H1 (cell line): Measurements from ENCODE around the gene COL25A1. TPM values are rescaled to one million over a fixed set of nuclear protein-coding genes. Genes with fewer than 3 reads are reported as not detected.
A peak's percentile ranks its signal among the peaks of the same experiment; 100 is the strongest.

ENCODE experiments used
- CTCF ChIA-PET: fragments of 300-600 bp; sonication (Branson Sonifier 250); formaldehyde crosslinking; loops from one replicate; lab custom pipeline; 2021; ENCODE audit not compliant: partially characterized antibody; lab: Charles Lee
- POLR2A ChIA-PET: fragments of 300-600 bp; sonication (Branson Sonifier 250); formaldehyde crosslinking; loops from one replicate; lab custom pipeline; 2021; ENCODE audit warnings: inconsistent platforms; ENCODE audit not compliant: partially characterized antibody; lab: Charles Lee
- DNase-seq, 2 experiments: peaks; one replicate each; pipeline versions ENCODE4 v3.0.0 to v3.0.0-alpha.2; 2010 to 2022; ENCODE audit warnings: low spot score in 2 of 2, low read depth in 1 of 2, mixed read lengths in 1 of 2
- FAIRE-seq: peaks from 2 replicates; lab custom pipeline; 2011; peaks lifted over from hg19 to GRCh38; lab: Jason Lieb, UNC
- H2AFZ ChIP-seq: 2 replicates; pipeline ENCODE4 v1.8.1; 2012; ENCODE audit warnings: low read length, inconsistent platforms
- H2AK5ac ChIP-seq: 2 replicates; pipeline ENCODE4 v1.6.1; 2013; ENCODE audit warnings: low read depth, low read length
- H2BK120ac ChIP-seq: replicated peaks from 2 replicates; pipeline ENCODE3; 2013; ENCODE audit warnings: low read depth, low read length, inconsistent platforms
- H2BK12ac ChIP-seq: 2 replicates; pipeline ENCODE4 v1.6.1; 2013; ENCODE audit warnings: low read depth, low read length
- H2BK15ac ChIP-seq: 2 replicates; pipeline ENCODE4 v1.6.1; 2013; ENCODE audit warnings: low read length
- H2BK20ac ChIP-seq: 2 replicates; pipeline ENCODE4 v1.6.1; 2013; ENCODE audit warnings: low read length
- H2BK5ac ChIP-seq: 2 replicates; pipeline ENCODE4 v1.6.1; 2013; ENCODE audit warnings: low read depth, low read length
- H3K14ac ChIP-seq: 2 replicates; pipeline ENCODE4 v1.6.1; 2013; ENCODE audit warnings: inconsistent platforms; ENCODE audit not compliant: insufficient read length
- H3K18ac ChIP-seq: 2 replicates; pipeline ENCODE4 v1.6.1; 2013; ENCODE audit warnings: low read length; ENCODE audit errors: extremely low read depth
- H3K23ac ChIP-seq: 2 replicates; pipeline ENCODE4 v1.6.1; 2013; ENCODE audit warnings: inconsistent platforms; ENCODE audit not compliant: insufficient read length
- H3K23me2 ChIP-seq: 2 replicates; pipeline ENCODE4 v1.6.1; 2013; ENCODE audit warnings: low read depth, low read length
- H3K27ac ChIP-seq: 2 replicates; pipeline ENCODE4 v1.6.1; 2011; ENCODE audit warnings: low read depth, low read length, inconsistent platforms
- H3K27me3 ChIP-seq, 4 experiments: replicated peaks in 1 of 4; 1 replicate in 1 of 4; 2 replicates in 3 of 4; pipeline versions ENCODE4 v1.6.1 to v1.8.1; 2011 to 2013; ENCODE audit warnings: low read length in 3 of 4, mild to moderate bottlenecking in 3 of 4, inconsistent platforms in 2 of 4, mixed read lengths in 2 of 4, moderate library complexity in 1 of 4; ENCODE audit not compliant: control insufficient read depth in 3 of 4, insufficient read depth in 3 of 4; ENCODE audit errors: extremely low read depth in 1 of 4
- H3K36me3 ChIP-seq, 4 experiments: 2 replicates each; pipeline versions ENCODE4 v1.6.1 to v1.8.1; 2011 to 2013; ENCODE audit warnings: mild to moderate bottlenecking in 4 of 4, low read length in 3 of 4, moderate library complexity in 2 of 4, control low read depth in 1 of 4, inconsistent platforms in 1 of 4; ENCODE audit not compliant: insufficient read depth in 4 of 4, control insufficient read depth in 2 of 4
- H3K4ac ChIP-seq: replicated peaks from 2 replicates; pipeline ENCODE3; 2013; ENCODE audit warnings: low read length, low read depth, mixed read lengths, inconsistent platforms; ENCODE audit not compliant: insufficient read length
- H3K4me1 ChIP-seq, 4 experiments: replicated peaks in 1 of 4; 1 replicate in 1 of 4; 2 replicates in 3 of 4; pipeline versions ENCODE4 v1.6.1 to v1.8.1; 2011 to 2013; ENCODE audit warnings: low read length in 3 of 4, inconsistent platforms in 2 of 4, mixed read lengths in 1 of 4; ENCODE audit not compliant: insufficient read depth in 4 of 4, control insufficient read depth in 3 of 4
- H3K4me2 ChIP-seq, 2 experiments: 2 replicates each; pipeline versions ENCODE4 v1.6.1 to v1.8.1; 2011 to 2013; ENCODE audit warnings: low read depth in 2 of 2, low read length in 2 of 2, control low read depth in 1 of 2, inconsistent platforms in 1 of 2, mild to moderate bottlenecking in 1 of 2; ENCODE audit not compliant: insufficient read depth in 1 of 2
- H3K4me3 ChIP-seq, 4 experiments: fragments of 200-600, 300-600 bp in 1 of 4; sonication (generic), shearing (Covaris generic), sonication (Bioruptor Twin) in 1 of 4; 2 replicates each; pipeline versions ENCODE4 v1.5.1 to v1.8.1; 2011 to 2016; ENCODE audit warnings: low read length in 4 of 4, low read depth in 3 of 4, control low read depth in 2 of 4, inconsistent platforms in 2 of 4, mild to moderate bottlenecking in 2 of 4, mixed read lengths in 1 of 4, moderate library complexity in 1 of 4; ENCODE audit not compliant: insufficient read depth in 2 of 4; ENCODE audit errors: extremely low read depth in 1 of 4
- H3K56ac ChIP-seq: replicated peaks from 2 replicates; pipeline ENCODE3; 2013; ENCODE audit warnings: low read depth, mild to moderate bottlenecking, mixed read lengths, low read length, inconsistent platforms; ENCODE audit not compliant: insufficient read length
- H3K79me1 ChIP-seq: 2 replicates; pipeline ENCODE4 v1.6.1; 2013; ENCODE audit warnings: low read depth, low read length, control low read depth
- H3K79me2 ChIP-seq, 2 experiments: 2 replicates each; pipeline versions ENCODE4 v1.6.1 to v1.8.1; 2012 to 2013; ENCODE audit warnings: low read length in 2 of 2, mild to moderate bottlenecking in 2 of 2, inconsistent platforms in 1 of 2; ENCODE audit not compliant: insufficient read depth in 2 of 2, control insufficient read depth in 1 of 2
- H3K9ac ChIP-seq, 4 experiments: replicated peaks in 1 of 4; 1 replicate in 1 of 4; 2 replicates in 3 of 4; pipeline versions ENCODE4 v1.6.1 to v1.8.1; 2011 to 2013; ENCODE audit warnings: low read depth in 3 of 4, low read length in 3 of 4, control low read depth in 2 of 4, mild to moderate bottlenecking in 2 of 4, moderate library complexity in 2 of 4, inconsistent platforms in 1 of 4; ENCODE audit errors: extremely low read depth in 1 of 4
- H3K9me3 ChIP-seq, 2 experiments: 2 replicates each; pipeline versions ENCODE4 v1.6.1 to v1.8.1; 2012 to 2013; ENCODE audit warnings: mild to moderate bottlenecking in 2 of 2, moderate library complexity in 2 of 2, control low read depth in 1 of 2, inconsistent platforms in 1 of 2, low read depth in 1 of 2, low read length in 1 of 2, mixed read lengths in 1 of 2; ENCODE audit not compliant: insufficient read depth in 2 of 2
- H4K20me1 ChIP-seq, 2 experiments: replicated peaks in 1 of 2; 2 replicates each; pipeline versions ENCODE3 to v1.8.1; 2011 to 2013; ENCODE audit warnings: inconsistent platforms in 2 of 2, low read length in 2 of 2, mild to moderate bottlenecking in 1 of 2; ENCODE audit not compliant: insufficient read depth in 2 of 2, control insufficient read depth in 1 of 2
- H4K5ac ChIP-seq: 2 replicates; pipeline ENCODE4 v1.6.1; 2013; ENCODE audit warnings: low read length, low read depth, mixed read lengths, inconsistent platforms; ENCODE audit not compliant: insufficient read length
- H4K8ac ChIP-seq: 2 replicates; pipeline ENCODE4 v1.8.0; 2013; ENCODE audit warnings: mild to moderate bottlenecking, moderate library complexity, low read length, inconsistent platforms; ENCODE audit not compliant: insufficient read depth; ENCODE audit errors: extremely low read depth
- H4K91ac ChIP-seq: replicated peaks from 2 replicates; pipeline ENCODE3; 2013; ENCODE audit warnings: low read length, mixed read lengths, inconsistent platforms; ENCODE audit not compliant: insufficient read length
- WGBS, 2 experiments: shearing (Covaris generic) in 1 of 2; methylation state at CpG; one replicate each; pipeline versions ENCODE4 v1.1.6 to v1.1.7; 2013 to 2015; ENCODE audit warnings: low lambda C conversion rate in 2 of 2, mixed read lengths in 2 of 2, inconsistent platforms in 1 of 2, low coverage in 1 of 2, missing lambda C conversion rate in 1 of 2; ENCODE audit not compliant: insufficient replicate concordance in 2 of 2, insufficient coverage in 1 of 2, insufficient read length in 1 of 2; ENCODE audit errors: extremely low coverage in 1 of 2, missing lambda C conversion rate in 1 of 2; 5-methylcytosine and 5-hydroxymethylcytosine counted together
- polyA plus RNA-seq, 7 experiments: library from polyadenylated mRNA; depleted of rRNA in 3 of 7; stranded (reverse) in 5 of 7; unstranded in 2 of 7; fragments of >200 nt in 5 of 7; fragments of 200-250 nt in 2 of 7; gene quantifications; 1 replicate in 5 of 7; 2 replicates in 1 of 7; 4 replicates in 1 of 7; pipeline versions ENCODE4 v1.2.1 to v1.2.3, GENCODE V29; 2011 to 2013; ENCODE audit warnings: missing spikeins in 2 of 7, mixed read lengths in 2 of 7
- total RNA-seq: library from RNA; stranded (reverse); fragmentation: NEBNext Ultra II Directional; extraction: Animal tissue kit (Norgen Biotek cat#: 25700); gene quantifications from 2 replicates; pipeline ENCODE4 v1.2.1, GENCODE V29; 2021

COL25A1 gene
- total and polyA plus RNA-seq, 2 of the 8 experiments (the other 6 are each of a cell fraction or from before 2014, with no cell fraction given), result 1.1 to 8.3 TPM

GRCh38 chr4:108786351-108786750, 516.1 kb downstream of the COL25A1 start:
- Histone ChIP-seq H2BK5ac (no peak overlapping the region), H3K27me3 (no peaks in the 10 kb centered on the region), H4K5ac (no peak overlapping the region), H3K4me2 (no peak overlapping the region), H3K18ac (no peak overlapping the region), H3K9ac (no peak overlapping the region), H3K23ac (no peak overlapping the region), H2BK120ac (no peak overlapping the region), H3K79me2 (no peaks in the 10 kb centered on the region), H2BK15ac (no peak overlapping the region), H3K14ac (no peak overlapping the region), H3K4me3 (no peak overlapping the region), H3K9me3 (no peaks in the 10 kb centered on the region), H4K20me1 (no peaks in the 10 kb centered on the region), H2BK12ac (no peak overlapping the region), H3K4me1 (peaks cover 0 to 4% (median 0%) of the 10 kb centered on the region in 4 experiments; a peak in 2 of 7 replicates), H2AK5ac (no peak overlapping the region), H3K56ac (no peak overlapping the region), H2AFZ (peak overlapping the region; percentile 70; the same call in 1 of the 2 replicates), H3K36me3 (no peaks in the 10 kb centered on the region), H3K23me2 (no peaks in the 10 kb centered on the region; the same call in 1 of the 2 replicates), H3K27ac (no peak overlapping the region), H4K8ac (no peak overlapping the region), H3K79me1 (no peaks in the 10 kb centered on the region), H3K4ac (no peak overlapping the region), H4K91ac (no peak overlapping the region), H2BK20ac (no peak overlapping the region)
- FAIRE-seq, result no peak
- peak in 1 of 2 experiments; percentile 38 for DNase-seq
- 86% methylated on average over 8 of the region's 8 CpGs; no CpG with 5 or more reads in 1 of the 2 experiments for WGBS, 2 experiments
- CTCF ChIA-PET, result interaction anchor here (0.6 to 1.1 kb wide), 3 partner anchors 13 to 626 kb away, joined by 3 to 5 read pairs (median 3); no protein-coding TSS in a partner anchor
- POLR2A ChIA-PET, result no interaction called here
